ENCODE results near the gene HHATL. TPM values are rescaled to one million over a fixed set of nuclear protein-coding genes. Genes with fewer than 3 reads are reported as not detected.

Gene HHATL
- total RNA-seq, 2 experiments from 2014 or later = not detected

DNA sequence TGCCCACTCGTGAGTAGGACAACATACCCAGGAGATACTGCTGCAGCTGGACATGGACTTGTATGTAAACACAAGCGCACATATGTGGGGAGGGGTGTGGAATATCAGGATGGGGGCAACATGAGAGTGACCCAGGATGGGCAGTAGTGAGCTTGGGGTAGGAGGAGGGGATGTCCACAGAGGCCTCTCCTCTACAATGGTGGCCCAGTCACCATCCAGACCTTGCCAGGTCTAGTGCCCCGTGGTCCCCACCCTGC is 49.4 kb downstream of the HHATL start:
- peak overlapping the region; percentile 85 for H3K4me3 Mint-ChIP-seq
- POLR2A ChIA-PET = interaction anchor here (1.8 to 2.1 kb wide), 3 partner anchors 53 to 71 kb away, joined by 5 to 7 read pairs (median 7); partner anchors contain the start of genes NKTR, SEC22C and SS18L2
- DNase-seq (no peak), ATAC-seq (ENCODE audit: low read depth) (no peak)
- H3K27me3 Mint-ChIP-seq = peaks cover 4% of the 10 kb centered on the region
- no peaks in the 10 kb centered on the region for H3K9me3 Mint-ChIP-seq
- peak overlapping the region; percentile 68 for H3K27ac Mint-ChIP-seq
- peaks cover 23% of the 10 kb centered on the region for H3K4me1 Mint-ChIP-seq
- H3K36me3 Mint-ChIP-seq = peaks cover 6% of the 10 kb centered on the region

DNA sequence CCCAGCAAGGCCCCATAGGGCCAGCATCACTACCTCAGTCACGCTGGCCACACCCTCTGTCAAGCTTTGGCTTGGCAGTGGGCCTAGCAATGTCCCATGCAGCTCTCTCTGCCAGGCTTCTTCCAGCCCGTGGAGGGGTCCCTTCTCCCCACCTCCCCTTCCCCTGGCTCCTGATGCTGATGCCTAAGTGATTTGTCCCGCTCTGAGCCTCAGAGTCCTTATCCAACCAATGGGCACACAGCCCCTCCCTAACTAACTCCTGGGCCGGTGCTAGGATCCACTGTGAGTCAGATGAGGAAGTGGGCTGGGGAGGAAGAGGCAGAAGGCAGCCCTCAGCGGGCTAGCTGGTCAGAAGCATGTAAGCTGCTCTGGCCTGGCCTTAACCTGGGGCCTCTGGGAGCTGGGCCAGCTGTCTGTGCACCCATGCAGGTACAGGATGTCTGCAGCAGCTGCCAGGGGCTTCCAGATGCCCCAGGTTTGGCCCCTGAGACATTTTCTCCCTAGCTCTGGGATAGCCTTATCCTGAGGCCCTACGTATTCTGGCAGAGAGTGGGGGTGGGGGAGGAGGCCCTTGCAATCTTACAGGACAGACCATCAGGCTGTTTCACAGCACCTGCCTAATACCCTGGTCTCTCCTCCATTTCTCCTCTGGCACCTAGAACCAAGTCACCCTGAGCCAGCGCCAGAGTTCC is 49.8 kb downstream of the HHATL start:
- ATAC-seq (ENCODE audit: low read depth) = peak; percentile 52
- POLR2A ChIA-PET = interaction anchor here (1.8 to 2.1 kb wide), 3 partner anchors 52 to 70 kb away, joined by 5 to 7 read pairs (median 7); partner anchors contain the start of genes NKTR, SEC22C and SS18L2
- H3K4me3 Mint-ChIP-seq = peak overlapping the region; percentile 85
- no peaks in the 10 kb centered on the region for H3K9me3 Mint-ChIP-seq
- peak overlapping the region; percentile 68 for H3K27ac Mint-ChIP-seq
- peaks cover 9% of the 10 kb centered on the region for H3K36me3 Mint-ChIP-seq
- peaks cover 24% of the 10 kb centered on the region for H3K4me1 Mint-ChIP-seq
- H3K27me3 Mint-ChIP-seq = peaks cover 4% of the 10 kb centered on the region
- DNase-seq = no peak

DNA sequence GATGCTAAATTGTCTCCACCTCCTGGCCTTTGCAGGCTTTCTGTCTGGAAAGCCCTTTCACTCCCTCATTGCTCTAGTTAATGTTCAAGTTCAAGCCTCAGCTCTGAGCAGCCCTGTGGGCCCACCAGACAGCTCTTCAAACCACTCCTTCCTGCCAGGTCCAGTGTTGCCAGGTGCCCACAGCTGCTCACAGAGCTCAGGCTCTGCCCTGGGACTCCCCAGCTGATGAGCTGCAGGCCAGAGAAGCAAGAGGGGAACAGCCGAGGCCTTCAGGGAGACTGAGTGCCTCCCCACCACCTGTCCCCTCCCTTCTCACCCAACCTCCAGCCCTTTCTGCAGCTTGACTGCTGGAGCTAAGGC is 50.4 kb downstream of the HHATL start:
- H3K36me3 Mint-ChIP-seq = peaks cover 10% of the 10 kb centered on the region
- H3K27ac Mint-ChIP-seq = peak overlapping the region; percentile 68
- DNase-seq (no peak), ATAC-seq (ENCODE audit: low read depth) (peak; percentile 25)
- POLR2A ChIA-PET = interaction anchor here (1.8 to 2.1 kb wide), 3 partner anchors 52 to 70 kb away, joined by 5 to 7 read pairs (median 7); partner anchors contain the start of genes NKTR, SEC22C and SS18L2
- H3K4me3 Mint-ChIP-seq = no peak overlapping the region
- no peaks in the 10 kb centered on the region for H3K9me3 Mint-ChIP-seq
- peaks cover 4% of the 10 kb centered on the region for H3K27me3 Mint-ChIP-seq
- peaks cover 26% of the 10 kb centered on the region for H3K4me1 Mint-ChIP-seq

DNA sequence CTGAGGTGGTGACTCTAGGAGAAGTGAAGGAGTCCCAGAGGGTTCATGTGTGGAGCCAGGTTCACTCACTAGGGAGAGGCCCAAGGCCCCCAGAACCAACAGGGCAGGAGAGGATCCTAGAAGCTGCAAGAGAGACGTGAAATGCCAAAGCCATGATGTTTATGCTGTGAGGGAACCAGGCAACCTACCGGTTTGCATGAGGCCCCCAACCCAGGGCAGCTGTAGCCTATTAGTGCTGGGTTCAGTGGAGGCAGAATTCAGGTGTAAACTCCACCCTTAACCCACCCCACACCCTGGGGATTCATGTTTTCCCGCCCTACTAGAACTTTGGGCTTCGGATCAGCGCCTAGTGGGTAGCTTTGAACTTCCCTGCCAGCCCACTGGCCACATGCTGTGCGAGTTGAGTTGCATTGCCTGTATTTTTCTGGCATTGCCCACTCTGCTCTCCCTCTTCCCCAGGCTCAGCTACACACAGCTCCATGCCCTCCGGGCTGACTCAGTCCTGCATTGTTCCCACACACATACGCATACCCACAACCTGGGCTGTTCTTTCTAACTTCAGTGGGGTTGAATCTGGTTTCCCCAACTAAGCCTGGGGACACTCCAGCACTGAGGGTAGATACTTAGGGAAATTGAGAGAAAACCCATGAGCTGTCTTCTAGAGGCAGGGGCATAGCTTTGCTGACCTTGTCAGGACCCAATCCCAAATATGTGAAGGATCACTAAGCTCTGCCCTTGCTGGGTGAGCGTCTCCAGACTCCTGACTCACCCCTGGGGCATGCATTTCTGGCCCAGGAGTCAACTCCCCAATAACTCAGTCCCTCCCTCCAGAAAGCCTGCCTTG is 51.1 kb downstream of the HHATL start:
- Mint-ChIP-seq H3K9me3 (no peaks in the 10 kb centered on the region), H3K36me3 (peaks cover 15% of the 10 kb centered on the region), H3K4me1 (peaks cover 30% of the 10 kb centered on the region), H3K27ac (peak overlapping the region; percentile 68), H3K4me3 (no peak overlapping the region), H3K27me3 (peaks cover 4% of the 10 kb centered on the region)
- ATAC-seq (ENCODE audit: low read depth) (no peak), DNase-seq (no peak)
- POLR2A ChIA-PET = interaction anchor here (1.8 to 2.1 kb wide), 3 partner anchors 51 to 69 kb away, joined by 5 to 7 read pairs (median 7); partner anchors contain the start of genes NKTR, SEC22C and SS18L2

DNA sequence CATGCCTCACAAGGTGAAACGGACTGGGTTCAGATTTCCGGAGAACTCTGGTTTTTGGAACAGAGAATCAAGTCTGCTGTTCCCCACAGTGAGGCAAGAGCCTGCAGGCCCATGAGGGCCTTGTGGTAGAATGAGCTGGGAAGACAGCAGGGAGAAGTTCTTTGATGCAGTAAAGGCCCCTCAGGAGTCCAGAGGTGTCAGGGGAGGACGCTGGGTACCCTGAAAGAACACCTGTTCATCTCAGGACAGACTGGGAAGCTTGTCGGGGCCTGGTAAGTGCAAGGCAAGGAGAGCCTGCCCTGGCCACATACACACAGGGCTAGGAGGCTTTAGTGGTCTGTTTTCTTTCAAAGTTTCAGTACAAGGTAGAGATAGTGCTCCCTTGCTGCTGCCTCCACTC is 52.8 kb downstream of the HHATL start:
- Mint-ChIP-seq H3K4me1 (peaks cover 30% of the 10 kb centered on the region), H3K27ac (no peak overlapping the region), H3K27me3 (no peaks in the 10 kb centered on the region), H3K9me3 (no peaks in the 10 kb centered on the region), H3K4me3 (no peak overlapping the region), H3K36me3 (peaks cover 20% of the 10 kb centered on the region)
- POLR2A ChIA-PET = no interaction called here
- ATAC-seq (ENCODE audit: low read depth) = no peak
- no peak for DNase-seq

DNA sequence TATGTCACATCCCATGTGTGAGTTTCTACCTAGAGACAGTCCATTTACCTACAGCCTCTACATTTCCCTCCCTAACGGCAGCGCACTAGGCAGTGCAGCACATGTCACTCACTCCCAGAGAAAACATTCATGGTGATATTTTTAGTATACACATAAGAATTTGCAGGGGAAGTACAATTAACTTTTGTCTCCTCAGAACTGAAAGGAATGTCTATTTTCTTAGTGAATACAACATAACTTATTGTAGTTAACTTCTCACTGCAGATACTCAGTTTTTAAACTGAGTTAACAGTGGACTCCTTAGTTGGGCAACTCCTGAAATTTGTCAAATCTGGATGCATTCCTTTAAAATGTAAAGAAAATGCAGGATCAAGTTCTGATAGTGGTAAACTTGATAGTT is 53.6 kb downstream of the HHATL start:
- H3K27ac Mint-ChIP-seq = no peak overlapping the region
- no peak for ATAC-seq (ENCODE audit: low read depth)

DNA sequence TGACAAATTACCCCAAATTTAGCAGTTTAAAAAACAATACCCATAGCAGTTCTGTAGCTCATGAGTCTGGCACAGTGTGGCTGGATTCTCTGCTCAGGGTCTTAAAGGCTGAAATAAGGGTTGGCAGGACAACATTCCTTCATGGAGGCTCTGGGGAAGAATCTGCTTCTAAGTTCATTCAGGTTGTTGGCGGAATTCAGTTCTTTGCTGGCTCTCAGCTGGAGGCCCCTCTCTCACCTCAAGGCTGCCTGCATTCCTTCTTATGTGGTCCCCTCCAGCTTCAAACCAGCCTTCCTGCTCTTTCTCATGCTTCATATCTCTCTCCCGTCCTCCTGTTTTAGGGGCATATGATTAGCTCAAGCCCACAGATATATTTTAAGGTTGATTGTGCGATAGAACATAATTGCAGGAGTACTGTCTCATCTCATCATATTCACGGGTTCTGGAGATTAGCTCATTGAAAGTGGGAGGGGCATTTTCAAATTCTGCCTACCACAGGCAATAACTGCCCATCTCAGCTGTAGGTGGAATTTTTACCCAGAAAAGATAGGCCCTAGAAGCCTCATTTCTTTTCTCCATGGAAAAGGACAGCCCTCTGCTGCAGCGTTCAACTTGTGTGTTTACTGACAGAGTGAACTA is 54.7 kb downstream of the HHATL start:
- Mint-ChIP-seq H3K9me3 (no peaks in the 10 kb centered on the region), H3K4me1 (peaks cover 23% of the 10 kb centered on the region), H3K27ac (no peak overlapping the region), H3K36me3 (peaks cover 32% of the 10 kb centered on the region), H3K4me3 (no peak overlapping the region), H3K27me3 (no peaks in the 10 kb centered on the region)
- POLR2A ChIA-PET = interaction anchor here (1.3 kb wide), 1 partner anchor 47 kb away, joined by 4 read pairs; the partner anchor contains the start of gene NKTR
- DNase-seq (no peak), ATAC-seq (ENCODE audit: low read depth) (no peak)

More for the DNA sequence above, 53.6 kb downstream of the HHATL start:
- Mint-ChIP-seq H3K27me3 (no peaks in the 10 kb centered on the region), H3K4me1 (peaks cover 30% of the 10 kb centered on the region), H3K36me3 (peaks cover 25% of the 10 kb centered on the region), H3K9me3 (no peaks in the 10 kb centered on the region), H3K4me3 (no peak overlapping the region)
- DNase-seq = no peak
- POLR2A ChIA-PET = no interaction called here

Other genes with a start within 250 kb of the HHATL start
- 10 to 100 TPM; 22.3 to 26.9 TPM for gene VIPR1, start 200.2 kb downstream of the HHATL start, total RNA-seq
- gene SEC22C, start 120.8 kb downstream of the HHATL start, total RNA-seq = 10 to 100 TPM; 52.5 to 53.0 TPM
- 10 to 100 TPM; 50.9 to 55.5 TPM for gene SS18L2, start 111.9 kb downstream of the HHATL start, total RNA-seq
- gene NKTR, start 102.1 kb downstream of the HHATL start, total RNA-seq = 100 to 1,000 TPM; 150 to 152 TPM
- gene ZBTB47, start 49.1 kb downstream of the HHATL start, total RNA-seq = 1 to 10 TPM; 1.1 to 1.3 TPM
- gene KLHL40, start 17.3 kb downstream of the HHATL start, total RNA-seq = not detected
- under 1 TPM in 1 of 2 experiments, not detected in 1; 0.85 TPM for gene CCDC13, start 70.5 kb upstream of the HHATL start, total RNA-seq
- gene HIGD1A, start 101.7 kb upstream of the HHATL start, total RNA-seq = 10 to 100 TPM; 40.3 to 44.5 TPM
- 1 to 10 TPM; 3.7 to 3.9 TPM for gene ACKR2, start 106.6 kb upstream of the HHATL start, total RNA-seq
- gene CYP8B1, start 173.1 kb upstream of the HHATL start, total RNA-seq = not detected
- gene ZNF662, start 203.3 kb upstream of the HHATL start, total RNA-seq = 1 to 10 TPM; 2.2 to 2.5 TPM

Measured in activated naive CD8-positive, alpha-beta T cell treated with anti-CD3 and anti-CD28 coated beads, Interleukin-2, amount 10 ng/mL, durations not matched to agents 7 days and 5 days (primary cell).